Activated T-cell treated with anti-CD3 and anti-CD28 coated beads for 1 hour (primary cell): ENCODE measurements around the gene HDAC9.

Experiments
- DNase-seq: peaks from one replicate; pipeline ENCODE4 v3.0.0-alpha.2; 2020; ENCODE audit warnings: low read depth

The HDAC9 gene

DNA sequence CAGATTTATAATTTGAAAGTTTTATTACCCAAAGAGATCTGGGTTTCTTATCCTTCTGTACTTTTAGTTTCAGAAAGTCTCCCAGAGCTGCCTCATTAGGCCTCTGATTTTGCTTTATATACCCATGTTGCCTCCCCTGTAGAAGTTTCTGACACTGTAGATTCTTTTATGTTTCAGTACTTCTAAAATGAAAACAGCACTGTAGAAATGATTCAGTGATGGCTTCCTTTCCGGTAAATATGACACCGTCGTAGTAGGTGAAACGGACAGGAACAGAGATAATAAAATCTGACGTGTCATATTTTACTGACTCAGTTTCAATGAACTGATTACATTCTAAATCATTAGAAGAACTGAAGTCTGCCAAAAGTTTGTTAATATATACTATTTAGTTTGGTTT, 349.2 kb downstream of the HDAC9 start:
- no peak for DNase-seq

DNA sequence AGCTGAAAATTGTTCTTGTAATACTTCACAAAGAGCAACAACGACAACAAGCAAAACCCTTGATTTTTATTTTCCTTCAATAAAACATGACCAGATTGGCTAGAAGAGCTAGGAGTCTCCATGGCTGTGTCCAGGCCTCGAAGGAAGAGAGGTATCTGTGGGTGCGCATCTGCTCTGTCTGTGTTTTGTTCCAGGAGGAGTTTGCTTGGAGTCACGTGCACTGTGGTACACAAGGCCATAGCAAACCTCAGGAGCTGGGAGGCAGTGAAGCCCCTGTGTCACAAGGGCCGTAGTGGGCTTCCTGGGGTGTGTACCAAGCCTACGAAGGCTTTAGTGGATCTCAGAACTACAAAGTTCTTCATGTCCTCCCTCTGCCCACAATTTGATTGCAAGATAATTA, 350.2 kb downstream of the HDAC9 start:
- DNase-seq, result no peak

- no peak for DNase-seq
Measured at GRCh38 chr7:18846765-18847215, 351.2 kb downstream of the HDAC9 start.

DNA sequence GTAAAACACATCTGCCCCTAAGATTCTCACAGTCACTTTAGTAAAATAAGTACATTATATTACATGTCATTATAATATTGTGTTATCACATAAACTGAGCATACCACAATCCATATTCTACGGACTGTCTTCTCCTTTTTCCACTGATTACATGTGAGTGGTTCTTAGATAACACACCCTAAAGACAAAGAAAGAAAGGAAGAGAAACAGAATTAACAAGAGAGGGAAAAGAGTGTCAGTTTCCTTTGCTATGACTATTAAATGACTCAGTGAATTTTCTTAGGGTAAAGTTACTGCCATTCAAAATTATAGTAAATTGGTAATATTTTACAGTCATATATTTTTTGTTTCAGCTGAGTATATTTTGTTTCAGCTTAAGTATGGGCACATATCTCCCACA, 353.6 kb downstream of the HDAC9 start:
- no peak for DNase-seq

DNA sequence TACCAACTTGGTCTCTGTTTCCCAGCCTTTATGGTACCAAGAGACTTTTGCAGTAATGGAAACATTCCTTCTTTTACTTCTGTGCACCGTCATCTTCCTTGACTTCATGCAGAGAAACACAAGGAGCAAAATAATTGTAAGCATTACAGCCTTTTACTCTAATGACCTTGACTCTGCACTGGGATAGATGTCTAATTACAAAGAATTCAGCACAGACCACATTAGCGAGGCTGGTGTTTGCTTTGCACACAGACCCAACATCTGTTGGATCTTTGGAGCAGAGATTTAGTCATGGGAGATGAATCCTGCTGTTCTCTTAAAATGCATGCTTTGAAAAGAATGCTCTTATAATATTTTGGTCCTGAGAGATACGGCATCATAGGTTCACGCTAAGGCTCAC, 360.2 kb downstream of the HDAC9 start:
- no peak for DNase-seq

- no peak for DNase-seq
Measured at GRCh38 chr7:18858232-18858631, 362.7 kb downstream of the HDAC9 start.

- no peak for DNase-seq
Measured at GRCh38 chr7:18859318-18859717, 363.8 kb downstream of the HDAC9 start.

GRCh38 chr7:18860221-18860620, 364.7 kb downstream of the HDAC9 start:
- DNase-seq, result no peak

- no peak for DNase-seq
Measured at GRCh38 chr7:18861514-18862118, 366.1 kb downstream of the HDAC9 start.

DNA sequence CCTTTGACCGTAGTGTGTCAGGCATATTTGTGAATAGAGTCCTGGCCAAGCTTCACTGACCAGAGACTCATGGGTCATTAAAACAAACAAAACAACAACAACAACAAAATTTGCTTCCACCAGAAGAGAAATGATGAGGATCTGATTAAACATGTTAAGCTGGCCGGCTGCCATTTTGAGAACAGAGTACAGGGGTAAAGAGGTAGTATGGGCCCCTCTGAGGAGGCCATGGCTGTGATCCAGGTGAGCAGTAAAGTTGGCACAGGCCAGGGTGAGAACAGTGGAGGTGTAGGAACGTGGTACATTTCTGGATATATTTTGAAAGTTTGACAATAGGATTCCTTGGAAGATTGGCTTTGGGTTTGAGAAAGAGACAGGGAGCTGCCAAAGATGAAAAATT, 369.4 kb downstream of the HDAC9 start:
- DNase-seq, result no peak

- DNase-seq, result no peak
Measured at GRCh38 chr7:18866359-18867036, 370.9 kb downstream of the HDAC9 start.

- no peak for DNase-seq
Measured at GRCh38 chr7:18872344-18872743, 376.8 kb downstream of the HDAC9 start.

GRCh38 chr7:18873734-18874336, 378.3 kb downstream of the HDAC9 start:
- DNase-seq, result no peak

DNA sequence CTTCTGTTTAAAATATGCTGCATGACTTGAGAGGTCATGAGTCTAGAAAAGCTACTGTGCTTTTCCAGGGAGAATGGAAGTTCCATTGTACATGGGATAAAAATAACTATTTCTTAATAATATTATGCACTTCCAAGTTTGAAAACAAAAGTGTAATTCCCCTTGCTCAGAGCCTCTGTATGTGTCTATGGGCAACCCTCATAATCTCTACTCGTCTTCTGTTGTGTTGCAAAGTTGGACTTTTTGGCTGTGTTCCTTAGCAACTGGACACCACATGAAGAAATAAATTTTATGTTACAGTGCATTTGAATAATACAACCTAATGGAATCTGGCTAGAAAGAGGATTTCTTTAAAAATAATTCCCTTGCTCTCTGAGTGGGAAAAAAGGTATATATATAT, 379.3 kb downstream of the HDAC9 start:
- DNase-seq, result no peak

GRCh38 chr7:18877874-18878273, 382.3 kb downstream of the HDAC9 start:
- no peak for DNase-seq

DNA sequence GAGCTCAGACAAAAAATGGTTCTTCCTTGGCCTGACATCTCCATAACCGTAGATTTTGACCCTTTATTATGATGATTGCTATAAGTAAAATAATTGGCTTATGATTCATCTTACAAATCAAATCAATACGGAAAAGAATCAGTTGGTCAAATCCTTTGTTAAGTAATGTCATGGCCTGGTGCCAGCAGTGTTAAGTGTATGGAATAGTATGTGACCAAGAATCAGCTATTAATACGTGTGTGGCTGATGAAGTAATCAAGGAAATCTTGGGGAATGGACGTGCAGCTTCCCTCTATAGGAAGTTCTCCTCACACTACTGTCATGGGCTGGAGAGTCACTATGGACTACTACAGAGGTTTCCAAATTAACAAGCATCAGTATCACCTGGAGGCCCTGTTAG, 391.3 kb downstream of the HDAC9 start:
- DNase-seq, result no peak

GRCh38 chr7:18889436-18889835, 393.9 kb downstream of the HDAC9 start:
- DNase-seq, result no peak

- no peak for DNase-seq
Measured at GRCh38 chr7:18890134-18890533, 394.6 kb downstream of the HDAC9 start.

- no peak for DNase-seq
Measured at GRCh38 chr7:18890885-18891621, 395.5 kb downstream of the HDAC9 start.

DNA sequence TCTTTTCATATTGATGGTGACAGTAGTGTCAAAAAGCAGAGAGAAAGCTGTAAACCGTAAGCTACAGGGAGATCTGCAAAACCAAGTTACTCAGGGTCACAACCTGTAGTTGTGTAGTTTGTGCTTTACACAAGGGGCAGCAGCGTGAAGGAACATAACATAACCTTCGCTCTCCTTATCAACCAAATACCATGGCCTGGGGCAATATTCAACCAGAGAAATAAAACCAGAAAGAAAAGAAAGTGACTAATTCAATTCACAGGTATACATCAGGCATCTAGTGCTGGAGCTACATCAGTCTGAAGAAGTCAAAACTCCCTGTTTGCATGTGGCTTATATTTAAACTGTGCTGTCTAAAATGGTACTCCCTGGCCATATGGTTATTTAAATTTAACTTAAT, 397.6 kb downstream of the HDAC9 start:
- DNase-seq, result no peak

- DNase-seq, result no peak
Measured at GRCh38 chr7:18894155-18894554, 398.6 kb downstream of the HDAC9 start.

DNA sequence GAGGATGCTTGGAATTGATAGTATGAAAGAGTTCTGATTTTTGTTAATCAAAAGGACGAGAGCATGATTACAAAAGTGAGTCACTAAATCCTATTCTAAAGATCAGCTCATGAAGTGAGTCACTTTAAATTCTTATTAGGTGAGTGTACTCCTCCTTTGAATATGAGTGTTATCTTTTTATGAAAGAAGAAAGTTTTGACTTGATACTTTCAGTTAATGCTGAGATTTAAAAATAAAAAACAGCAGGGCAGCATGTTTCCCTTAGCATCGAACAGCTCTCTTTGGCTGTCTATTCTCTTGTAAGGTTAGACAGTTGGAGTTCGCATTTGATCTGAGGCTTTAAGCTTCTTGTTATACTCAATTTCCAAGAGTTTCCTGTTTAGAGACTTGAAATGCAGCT, 399.9 kb downstream of the HDAC9 start:
- no peak for DNase-seq
